Adrenal gland (tissue), 5 donors: ENCODE measurements around the gene MYL7.

Source experiments
- CTCF ChIP-seq, 6 experiments: fragments of 450-650 bp in 4 of 6; fragments of 200-600 bp in 2 of 6; sonication (generic) in 1 of 6; IDR thresholded peaks; 1 replicate in 5 of 6; 2 replicates in 1 of 6; pipeline versions ENCODE4 v1.5.1 to v1.8.0; 2016 to 2021; ENCODE audit warnings: antibody characterized with exemption in 6 of 6, mild to moderate bottlenecking in 2 of 6, moderate library complexity in 1 of 6
- POLR2A ChIP-seq, 2 donors: fragments of 450-650 bp; IDR thresholded peaks; one replicate each; pipeline ENCODE4 v1.6.1; 2017; ENCODE audit warnings: antibody characterized with exemption in 2 of 2, mild to moderate bottlenecking in 2 of 2, moderate library complexity in 1 of 2
- donor health status: DM: no; HTN: no; CAD: no.

- TF ChIP-seq POLR2A (IDR thresholded peaks at IDR 0.05), result no peak
- no peak for TF ChIP-seq CTCF (IDR thresholded peaks at IDR 0.05)
These were observed 34.6 kb upstream of the MYL7 start for GRCh38 chr7:44175730-44176129.
